Osteocyte (in vitro differentiated cells): ENCODE measurements around the gene ZNF423. TPM values are rescaled to one million over a fixed set of nuclear protein-coding genes. Genes with fewer than 3 reads are reported as not detected.

Experiments
- DNase-seq: peaks from one replicate; pipeline ENCODE4 v3.0.0; 2021; ENCODE audit warnings: mixed read lengths; ENCODE audit not compliant: unreplicated experiment; ENCODE audit errors: extremely low spot score
- H3K27ac Mint-ChIP-seq: one replicate; pipeline ENCODE4 v1.8.0; 2021; ENCODE audit warnings: mild to moderate bottlenecking, mixed read lengths; ENCODE audit not compliant: unreplicated experiment
- H3K27me3 Mint-ChIP-seq: one replicate; pipeline ENCODE4 v1.8.0; 2021; ENCODE audit warnings: mixed read lengths; ENCODE audit not compliant: unreplicated experiment
- H3K36me3 Mint-ChIP-seq: one replicate; pipeline ENCODE4 v1.8.0; 2021; ENCODE audit warnings: mixed read lengths; ENCODE audit not compliant: unreplicated experiment
- H3K4me1 Mint-ChIP-seq: one replicate; pipeline ENCODE4 v1.8.0; 2021; ENCODE audit warnings: mixed read lengths; ENCODE audit not compliant: unreplicated experiment
- H3K4me3 Mint-ChIP-seq: one replicate; pipeline ENCODE4 v1.8.0; 2021; ENCODE audit warnings: mild to moderate bottlenecking, moderate library complexity, mixed read lengths; ENCODE audit not compliant: unreplicated experiment
- H3K9me3 Mint-ChIP-seq: one replicate; pipeline ENCODE4 v1.8.0; 2021; ENCODE audit warnings: mixed read lengths; ENCODE audit not compliant: unreplicated experiment
- CTCF ChIP-seq: fragments of 200-600 bp; sonication (generic); IDR thresholded peaks from 2 replicates; pipeline ENCODE4 v1.5.0; 2021; ENCODE audit warnings: antibody characterized with exemption, mild to moderate bottlenecking, moderate library complexity
- total RNA-seq: library from RNA; stranded (reverse); gene quantifications from 2 replicates; pipeline ENCODE4 v1.2.1, GENCODE V29; 2021

The ZNF423 gene
- total RNA-seq, 1 donor from 2014 or later: 25.1 TPM

- peaks cover 27% of the 10 kb centered on the region for H3K4me1 Mint-ChIP-seq
- DNase-seq: no peak
- no peak for TF ChIP-seq CTCF
- H3K36me3 Mint-ChIP-seq: peaks cover under 1% of the 10 kb centered on the region
- H3K9me3 Mint-ChIP-seq: no peaks in the 10 kb centered on the region
- peaks cover 7% of the 10 kb centered on the region for H3K27me3 Mint-ChIP-seq
- H3K4me3 Mint-ChIP-seq: peak overlapping the region; percentile 66
- peak overlapping the region; percentile 34 for H3K27ac Mint-ChIP-seq
Measured at GRCh38 chr16:49859125-49859811, 3.4 kb upstream of the ZNF423 start.

GRCh38 chr16:49858200-49859124 is 2.5 kb upstream of the ZNF423 start:
- H3K27me3 Mint-ChIP-seq: peaks cover 5% of the 10 kb centered on the region
- H3K36me3 Mint-ChIP-seq: peaks cover 2% of the 10 kb centered on the region
- H3K9me3 Mint-ChIP-seq: no peaks in the 10 kb centered on the region
- no peak for DNase-seq
- peaks cover 35% of the 10 kb centered on the region for H3K4me1 Mint-ChIP-seq
- H3K4me3 Mint-ChIP-seq: peak overlapping the region; percentile 66
- TF ChIP-seq CTCF: no peak
- H3K27ac Mint-ChIP-seq: no peak overlapping the region

DNA sequence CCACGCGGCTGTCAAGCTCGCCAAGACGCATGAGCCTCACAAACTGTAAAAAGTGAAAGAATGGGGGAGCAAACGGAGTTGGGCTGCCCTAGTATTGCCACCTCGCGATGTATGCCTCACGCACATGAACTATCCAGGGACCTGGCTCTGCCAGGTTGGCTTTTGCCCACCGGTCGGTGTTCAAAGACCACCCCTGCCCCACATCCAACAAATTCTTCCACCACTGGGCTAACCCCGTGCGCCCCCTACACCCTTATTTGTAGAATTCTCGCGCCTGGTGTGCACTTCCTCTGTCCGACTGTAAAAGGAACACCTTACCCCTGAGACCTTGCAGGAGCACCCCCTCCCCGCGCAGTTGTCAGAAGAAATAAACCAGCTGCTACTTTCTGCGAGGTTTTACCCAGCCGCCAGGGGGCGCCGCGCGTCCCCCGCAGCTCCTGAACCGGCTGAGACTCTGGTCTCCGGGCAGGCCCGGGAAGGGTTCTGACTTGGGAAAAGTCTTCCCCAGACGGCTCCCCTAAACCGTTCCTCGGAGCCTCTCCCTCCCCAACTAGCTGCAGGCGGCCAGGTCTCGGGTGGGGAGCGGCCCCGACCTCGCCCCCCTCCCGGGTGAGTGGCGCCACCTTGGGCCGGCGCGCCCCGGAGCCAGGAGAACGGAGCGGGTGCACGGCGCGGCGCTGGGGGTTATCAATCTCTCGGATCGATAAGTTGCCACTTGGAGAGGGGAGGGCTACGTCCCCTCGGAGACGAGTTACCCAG is 1.7 kb upstream of the ZNF423 start:
- H3K9me3 Mint-ChIP-seq: no peaks in the 10 kb centered on the region
- H3K36me3 Mint-ChIP-seq: peaks cover 2% of the 10 kb centered on the region
- H3K4me1 Mint-ChIP-seq: peaks cover 36% of the 10 kb centered on the region
- H3K27me3 Mint-ChIP-seq: peaks cover 8% of the 10 kb centered on the region
- TF ChIP-seq CTCF: peak; percentile 95
- H3K4me3 Mint-ChIP-seq: peak overlapping the region; percentile 79
- DNase-seq: no peak
- peak overlapping the region; percentile 61 for H3K27ac Mint-ChIP-seq

GRCh38 chr16:49856672-49857330 is 889 bp upstream of the ZNF423 start:
- H3K27me3 Mint-ChIP-seq: peaks cover 8% of the 10 kb centered on the region
- peaks cover 2% of the 10 kb centered on the region for H3K36me3 Mint-ChIP-seq
- H3K27ac Mint-ChIP-seq: peak overlapping the region; percentile 62
- peak; percentile 92 for DNase-seq
- H3K9me3 Mint-ChIP-seq: no peaks in the 10 kb centered on the region
- peak overlapping the region; percentile 86 for H3K4me3 Mint-ChIP-seq
- peaks cover 34% of the 10 kb centered on the region for H3K4me1 Mint-ChIP-seq
- TF ChIP-seq CTCF: peak; percentile 51
